IPS-18a (cell line): ENCODE data around the gene ATP6V0C.

Experiments
- H3K27ac ChIP-seq: one replicate; pipeline ENCODE4 v1.5.1; 2013; ENCODE audit warnings: low read length
- H3K27me3 ChIP-seq: one replicate; pipeline ENCODE4 v1.6.1; 2013; ENCODE audit warnings: mild to moderate bottlenecking, low read length; ENCODE audit not compliant: control insufficient read depth, insufficient read depth
- H3K36me3 ChIP-seq: one replicate; pipeline ENCODE4 v1.6.1; 2013; ENCODE audit warnings: low read depth, low read length; ENCODE audit not compliant: control insufficient read depth
- H3K4me1 ChIP-seq: one replicate; pipeline ENCODE4 v1.6.1; 2013; ENCODE audit warnings: low read depth, low read length; ENCODE audit not compliant: control insufficient read depth
- H3K4me3 ChIP-seq: one replicate; pipeline ENCODE4 v1.5.1; 2013; ENCODE audit warnings: low read length
- H3K9ac ChIP-seq: one replicate; pipeline ENCODE4 v1.6.1; 2013; ENCODE audit warnings: mild to moderate bottlenecking, low read length, moderate library complexity
- H3K9me3 ChIP-seq: one replicate; pipeline ENCODE4 v1.6.1; 2013; ENCODE audit warnings: low read depth, low read length; ENCODE audit not compliant: control insufficient read depth

The ATP6V0C gene

GRCh38 chr16:2518823-2519710 lies 5.3 kb downstream of the ATP6V0C start:
- Histone ChIP-seq H3K4me3 (no peak overlapping the region), H3K4me1 (peaks cover 6% of the 10 kb centered on the region), H3K27me3 (no peaks in the 10 kb centered on the region), H3K9ac (no peak overlapping the region), H3K9me3 (no peaks in the 10 kb centered on the region), H3K27ac (no peak overlapping the region), H3K36me3 (peaks cover 9% of the 10 kb centered on the region)

- Histone ChIP-seq H3K27me3 (no peaks in the 10 kb centered on the region), H3K9ac (no peak overlapping the region), H3K4me1 (peaks cover 6% of the 10 kb centered on the region), H3K36me3 (peaks cover 9% of the 10 kb centered on the region), H3K4me3 (peak overlapping the region; percentile 41), H3K27ac (no peak overlapping the region), H3K9me3 (no peaks in the 10 kb centered on the region)
Measured at GRCh38 chr16:2519711-2520080, 5.9 kb downstream of the ATP6V0C start.

DNA sequence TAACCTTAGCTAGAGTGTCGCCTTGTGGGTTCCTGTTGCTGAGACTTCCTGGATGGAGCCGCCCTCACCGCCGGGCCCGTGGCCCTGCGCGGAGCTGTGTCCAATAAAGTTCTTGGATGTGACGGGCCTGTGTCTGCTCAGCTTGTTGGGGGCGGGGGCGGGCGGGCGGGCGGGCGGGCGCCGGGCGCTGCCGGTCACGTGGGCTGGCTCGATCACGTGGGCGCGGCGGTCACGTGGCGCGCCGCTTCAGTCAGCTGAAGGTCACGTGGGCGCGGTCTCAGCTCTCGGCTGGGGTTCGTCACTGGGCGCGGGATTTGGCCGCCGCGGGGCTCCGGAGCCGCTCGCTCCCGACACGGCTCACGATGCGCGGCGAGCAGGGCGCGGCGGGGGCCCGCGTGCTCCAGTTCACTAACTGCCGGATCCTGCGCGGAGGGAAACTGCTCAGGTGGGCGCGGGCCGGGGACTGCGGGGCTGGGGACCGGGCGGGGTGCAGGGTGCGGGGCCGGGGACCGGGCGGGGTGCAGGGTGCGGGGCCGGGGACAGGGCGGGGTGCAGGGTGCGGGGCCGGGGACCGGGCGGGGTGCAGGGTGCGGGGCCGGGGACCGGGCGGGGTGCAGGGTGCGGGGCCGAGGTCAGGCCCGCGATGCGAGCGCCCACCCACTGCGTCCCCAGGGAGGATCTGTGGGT lies 6.5 kb downstream of the ATP6V0C start, which contains the start of gene AMDHD2:
Gene AMDHD2 (plus strand): TSS at position 275 of the 687 bp plus-strand sequence. CDS start 88 bp downstream, at position 363.
- no peak within 1 kb of the TSS for H3K27ac ChIP-seq
- H3K36me3 ChIP-seq = peaks cover 9% of the 10 kb centered on the region
- H3K27me3 ChIP-seq = no peaks in the 10 kb centered on the region
- peak within 1 kb of the TSS; percentile 66 for H3K9ac ChIP-seq
- peak within 1 kb of the TSS; percentile 69 for H3K4me3 ChIP-seq
- peaks cover 6% of the 10 kb centered on the region for H3K4me1 ChIP-seq
- no peaks in the 10 kb centered on the region for H3K9me3 ChIP-seq

DNA sequence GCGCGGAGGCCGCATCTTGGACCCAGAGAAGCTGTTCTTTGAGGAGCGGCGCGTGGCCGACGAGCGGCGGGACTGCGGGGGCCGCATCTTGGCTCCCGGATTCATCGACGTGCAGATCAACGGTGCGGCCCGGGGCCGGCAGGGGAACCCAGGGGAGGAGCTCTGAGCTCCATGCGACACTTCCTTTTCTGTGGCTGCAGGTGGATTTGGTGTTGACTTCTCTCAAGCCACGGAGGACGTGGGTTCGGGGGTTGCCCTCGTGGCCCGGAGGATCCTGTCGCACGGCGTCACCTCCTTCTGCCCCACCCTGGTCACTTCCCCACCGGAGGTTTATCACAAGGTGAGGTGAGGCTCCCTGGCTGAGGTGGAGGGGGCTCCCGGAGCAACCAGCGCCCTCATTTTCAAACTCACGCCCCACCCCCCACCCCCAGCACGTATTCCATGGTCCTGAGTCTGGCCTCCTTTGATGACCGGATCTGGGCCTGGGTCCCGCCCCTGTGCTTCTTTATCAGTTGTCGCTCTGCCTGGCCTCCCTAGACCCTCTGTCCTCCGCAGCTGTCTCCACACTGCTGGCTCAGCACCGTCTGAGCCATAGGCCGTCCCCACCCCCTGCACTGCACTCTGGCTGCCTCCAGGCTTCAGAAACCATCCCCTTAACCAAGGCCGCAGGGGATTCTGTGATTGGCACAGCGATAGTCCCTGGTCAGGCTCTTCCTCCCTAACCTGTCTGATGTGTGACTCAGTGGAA lies 7.2 kb downstream of the ATP6V0C start:
- Histone ChIP-seq H3K4me3 (peak overlapping the region; percentile 69), H3K27me3 (no peaks in the 10 kb centered on the region), H3K36me3 (peaks cover 9% of the 10 kb centered on the region), H3K4me1 (peaks cover 6% of the 10 kb centered on the region), H3K9me3 (no peaks in the 10 kb centered on the region), H3K9ac (peak overlapping the region; percentile 66), H3K27ac (no peak overlapping the region)

DNA sequence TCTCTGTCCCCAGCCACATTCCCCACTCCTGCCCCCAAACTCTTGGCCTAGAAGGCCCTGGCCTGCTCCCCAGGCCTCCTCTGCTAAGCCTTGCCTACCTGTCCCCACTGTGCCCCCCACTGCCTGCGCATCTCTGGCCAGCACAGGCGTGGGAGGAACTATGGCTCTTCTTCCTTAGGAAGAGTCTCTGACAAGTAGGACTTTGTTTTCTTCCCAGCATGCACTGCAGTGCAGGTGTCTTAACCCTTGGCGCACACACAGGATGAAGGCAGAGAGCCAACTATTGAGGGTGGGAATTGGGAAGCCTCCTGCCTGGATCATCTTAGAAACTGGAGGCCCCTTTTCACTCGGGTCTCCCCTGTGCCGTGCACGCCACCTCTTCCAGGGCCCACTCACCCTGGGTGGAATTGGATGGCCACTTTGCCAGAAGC lies 10.1 kb downstream of the ATP6V0C start:
- H3K9ac ChIP-seq = no peak overlapping the region
- no peak overlapping the region for H3K27ac ChIP-seq
- H3K36me3 ChIP-seq = peaks cover 19% of the 10 kb centered on the region
- no peaks in the 10 kb centered on the region for H3K27me3 ChIP-seq
- no peak overlapping the region for H3K4me3 ChIP-seq
- peaks cover 6% of the 10 kb centered on the region for H3K4me1 ChIP-seq
- H3K9me3 ChIP-seq = no peaks in the 10 kb centered on the region

GRCh38 chr16:2524339-2524938 lies 10.7 kb downstream of the ATP6V0C start:
- H3K4me3 ChIP-seq = no peak overlapping the region
- H3K27ac ChIP-seq = no peak overlapping the region
- H3K9me3 ChIP-seq = no peaks in the 10 kb centered on the region
- peaks cover 6% of the 10 kb centered on the region for H3K4me1 ChIP-seq
- H3K36me3 ChIP-seq = peaks cover 24% of the 10 kb centered on the region
- H3K9ac ChIP-seq = no peak overlapping the region
- no peaks in the 10 kb centered on the region for H3K27me3 ChIP-seq

DNA sequence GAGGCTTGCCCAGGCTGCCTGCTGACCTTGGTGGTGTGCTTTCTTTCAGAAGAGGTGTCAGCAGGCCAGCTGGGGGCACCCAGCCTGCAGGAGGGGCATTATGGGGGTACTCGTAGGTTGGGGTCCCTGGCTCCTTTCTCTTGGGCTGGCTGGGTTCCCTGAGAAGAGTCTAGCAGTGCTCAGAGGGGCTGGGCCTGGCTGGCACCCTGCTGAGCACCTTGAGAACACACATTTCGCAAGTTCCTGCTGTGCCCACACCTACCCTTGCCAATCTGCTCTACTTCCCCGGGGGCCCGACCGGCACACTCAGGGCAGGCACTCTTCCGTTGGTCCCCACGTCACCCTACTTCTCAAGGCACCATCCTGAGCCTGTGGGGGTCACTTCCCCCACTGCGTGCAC lies 12.4 kb downstream of the ATP6V0C start:
- Histone ChIP-seq H3K4me3 (no peak overlapping the region), H3K36me3 (peaks cover 24% of the 10 kb centered on the region), H3K9me3 (no peaks in the 10 kb centered on the region), H3K4me1 (peaks cover 8% of the 10 kb centered on the region), H3K27me3 (no peaks in the 10 kb centered on the region), H3K27ac (no peak overlapping the region), H3K9ac (no peak overlapping the region)

DNA sequence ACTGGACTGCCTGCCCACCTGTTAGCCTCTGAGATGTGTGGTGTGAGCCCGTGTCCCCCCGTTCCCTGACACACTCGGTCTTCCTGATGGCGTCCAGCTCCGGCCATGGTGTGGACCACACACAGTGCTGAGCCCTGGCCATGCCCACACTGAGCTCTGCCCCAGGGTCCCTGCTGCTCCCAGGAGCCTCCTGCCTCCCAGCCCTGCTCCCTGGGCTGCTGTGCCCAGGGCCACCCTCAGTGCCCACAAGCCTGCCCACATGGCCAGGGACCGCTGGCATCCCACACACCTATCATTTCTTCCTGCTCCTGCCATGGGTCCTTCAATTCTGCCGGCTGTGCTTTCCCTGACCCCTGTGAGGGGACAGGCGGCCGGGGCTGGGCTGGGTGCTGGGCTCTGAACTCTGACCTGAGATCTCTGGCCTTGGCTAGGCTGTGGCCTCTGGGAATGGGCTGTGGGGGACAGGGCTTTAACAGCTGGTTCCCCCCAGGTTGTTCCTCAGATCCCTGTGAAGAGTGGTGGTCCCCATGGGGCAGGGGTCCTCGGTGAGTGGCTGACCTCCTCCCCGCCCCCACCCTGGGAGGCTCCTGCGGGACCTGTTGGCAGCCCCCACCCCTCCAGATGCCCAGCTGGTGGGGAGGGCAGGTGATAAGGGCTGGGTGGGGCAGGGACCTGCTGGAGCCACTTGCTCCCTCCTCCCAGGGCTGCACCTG lies 13.5 kb downstream of the ATP6V0C start:
- Histone ChIP-seq H3K27me3 (no peaks in the 10 kb centered on the region), H3K27ac (no peak overlapping the region), H3K9me3 (no peaks in the 10 kb centered on the region), H3K36me3 (peaks cover 24% of the 10 kb centered on the region), H3K9ac (no peak overlapping the region), H3K4me1 (peaks cover 8% of the 10 kb centered on the region), H3K4me3 (no peak overlapping the region)

DNA sequence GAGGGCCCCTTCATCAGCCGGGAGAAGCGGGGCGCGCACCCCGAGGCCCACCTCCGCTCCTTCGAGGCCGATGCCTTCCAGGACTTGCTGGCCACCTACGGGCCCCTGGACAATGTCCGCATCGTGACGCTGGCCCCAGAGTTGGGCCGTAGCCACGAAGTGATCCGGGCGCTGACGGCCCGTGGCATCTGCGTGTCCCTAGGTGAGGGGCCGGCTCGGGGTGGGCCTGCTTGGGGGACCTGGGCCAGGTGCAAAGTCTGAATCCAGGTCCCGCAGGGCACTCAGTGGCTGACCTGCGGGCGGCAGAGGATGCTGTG lies 14.0 kb downstream of the ATP6V0C start:
- no peaks in the 10 kb centered on the region for H3K9me3 ChIP-seq
- no peak overlapping the region for H3K27ac ChIP-seq
- H3K4me1 ChIP-seq = peaks cover 8% of the 10 kb centered on the region
- H3K9ac ChIP-seq = no peak overlapping the region
- H3K36me3 ChIP-seq = peaks cover 24% of the 10 kb centered on the region
- no peak overlapping the region for H3K4me3 ChIP-seq
- H3K27me3 ChIP-seq = no peaks in the 10 kb centered on the region

- Histone ChIP-seq H3K27me3 (peaks cover under 1% of the 10 kb centered on the region), H3K4me1 (peaks cover 8% of the 10 kb centered on the region), H3K36me3 (peaks cover 20% of the 10 kb centered on the region), H3K9ac (no peak overlapping the region), H3K27ac (no peak overlapping the region), H3K4me3 (no peak overlapping the region), H3K9me3 (no peaks in the 10 kb centered on the region)
Measured at GRCh38 chr16:2528161-2529060, 14.7 kb downstream of the ATP6V0C start.
